Endothelial cell of umbilical vein (primary cell): ENCODE measurements around the gene GNAZ.

ENCODE experiments used
- CTCF ChIP-seq, 2 donors: IDR thresholded peaks; 1 replicate in 1 of 2; 2 replicates in 1 of 2; pipeline ENCODE4 v1.5.1; 2011; ENCODE audit warnings: low read length in 2 of 2, mild to moderate bottlenecking in 2 of 2, moderate library complexity in 2 of 2, control low read depth in 1 of 2, inconsistent platforms in 1 of 2, low read depth in 1 of 2; ENCODE audit not compliant: insufficient read depth in 1 of 2; ENCODE audit errors: extremely low read depth in 1 of 2
- EZH2 ChIP-seq: IDR thresholded peaks from 2 replicates; pipeline ENCODE4 v1.6.1; 2012; ENCODE audit warnings: borderline replicate concordance, low read depth, mild to moderate bottlenecking, moderate library complexity, low read length, inconsistent platforms; ENCODE audit not compliant: severe bottlenecking
- MAX ChIP-seq: IDR thresholded peaks from 2 replicates; pipeline ENCODE4 v1.6.1; 2011; ENCODE audit not compliant: insufficient read depth, insufficient read length
- MYC ChIP-seq: IDR thresholded peaks from one replicate; pipeline ENCODE4 v1.6.1; 2011; ENCODE audit warnings: mild to moderate bottlenecking, low read depth, low read length
- POLR2A ChIP-seq: IDR thresholded peaks from 2 replicates; pipeline ENCODE4 v1.6.1; 2012; ENCODE audit warnings: low read depth, mild to moderate bottlenecking, control low read depth, low read length

- TF ChIP-seq MAX (no peak), CTCF (IDR thresholded peaks at IDR 0.05; ENCODE audit: extremely low read depth in 1 of 2, insufficient read depth in 1 of 2, low read depth in 1 of 2, low read length in 2 of 2) (no peak), POLR2A (no peak), MYC (no peak), EZH2 (no peak)
Measured at GRCh38 chr22:23094695-23095681, 24.7 kb downstream of the GNAZ start.
